Measurements from ENCODE around the gene GJA3. TPM values are rescaled to one million over a fixed set of nuclear protein-coding genes. Genes with fewer than 3 reads are reported as not detected.

GJA3 gene
- polyA plus RNA-seq, 3 donors = 13.6 to 14.2 (median 13.7) TPM

- DNase-seq (ENCODE audit: low read depth in 3 of 3, low spot score in 2 of 3) = no peak
These were observed 24.7 kb upstream of the GJA3 start for GRCh38 chr13:20185366-20186056.

- DNase-seq (ENCODE audit: low read depth in 3 of 3, low spot score in 2 of 3) = no peak
These were observed 21.5 kb upstream of the GJA3 start for GRCh38 chr13:20182231-20182846.

GRCh38 chr13:20181188-20181587 lies 20.3 kb upstream of the GJA3 start:
- no peak for DNase-seq (ENCODE audit: low read depth in 3 of 3, low spot score in 2 of 3)

GRCh38 chr13:20178156-20178555 lies 17.3 kb upstream of the GJA3 start:
- DNase-seq (ENCODE audit: low read depth in 3 of 3, low spot score in 2 of 3) = no peak

- no peak for DNase-seq (ENCODE audit: low read depth in 3 of 3, low spot score in 2 of 3)
These were observed 16.4 kb upstream of the GJA3 start for GRCh38 chr13:20177049-20177831.

GRCh38 chr13:20175907-20176652 lies 15.2 kb upstream of the GJA3 start:
- no peak for DNase-seq (ENCODE audit: low read depth in 3 of 3, low spot score in 2 of 3)

GRCh38 chr13:20175406-20175794 lies 14.5 kb upstream of the GJA3 start:
- DNase-seq (ENCODE audit: low read depth in 3 of 3, low spot score in 2 of 3) = no peak

- no peak for DNase-seq (ENCODE audit: low read depth in 3 of 3, low spot score in 2 of 3)
These were observed 14.0 kb upstream of the GJA3 start for GRCh38 chr13:20174656-20175405.

- DNase-seq (ENCODE audit: low read depth in 3 of 3, low spot score in 2 of 3) = no peak
These were observed 12.4 kb upstream of the GJA3 start for GRCh38 chr13:20173116-20173746.

GRCh38 chr13:20171364-20171763 lies 10.5 kb upstream of the GJA3 start:
- no peak for DNase-seq (ENCODE audit: low read depth in 3 of 3, low spot score in 2 of 3)

- no peak for DNase-seq (ENCODE audit: low read depth in 3 of 3, low spot score in 2 of 3)
These were observed 10.1 kb upstream of the GJA3 start for GRCh38 chr13:20170921-20171320.

- DNase-seq (ENCODE audit: low read depth in 3 of 3, low spot score in 2 of 3) = no peak
These were observed 7.5 kb upstream of the GJA3 start for GRCh38 chr13:20168396-20168795.

GRCh38 chr13:20165417-20166257 lies 4.8 kb upstream of the GJA3 start:
- DNase-seq (ENCODE audit: low read depth in 3 of 3, low spot score in 2 of 3) = no peak

GRCh38 chr13:20161951-20162300 lies 1.1 kb upstream of the GJA3 start:
- DNase-seq (ENCODE audit: low read depth in 3 of 3, low spot score in 2 of 3) = no peak

- no peak for DNase-seq (ENCODE audit: low read depth in 3 of 3, low spot score in 2 of 3)
These were observed 561 bp upstream of the GJA3 start for GRCh38 chr13:20161275-20161950.

- no peak for DNase-seq (ENCODE audit: low read depth in 3 of 3, low spot score in 2 of 3)
These were observed 1.1 kb downstream of the GJA3 start for GRCh38 chr13:20159646-20160305.

GRCh38 chr13:20157151-20157796 lies 3.6 kb downstream of the GJA3 start:
- DNase-seq (ENCODE audit: low read depth in 3 of 3, low spot score in 2 of 3) = no peak

GRCh38 chr13:20156702-20157101 lies 4.2 kb downstream of the GJA3 start:
- no peak for DNase-seq (ENCODE audit: low read depth in 3 of 3, low spot score in 2 of 3)
